HG03342 (cell line): Measurements from ENCODE around the gene KLHL6.
"Not testable (repeated sequence)": the region's sequence is repeated elsewhere in the genome, so short reads cannot be mapped to it uniquely, and the experiment has no call there.

ENCODE experiments used
- ATAC-seq: cut with Tn5 transposase; IDR thresholded peaks from one replicate; pipeline ENCODE4 v1.9.1; 2021; ENCODE audit warnings: mild to moderate bottlenecking, moderate library complexity; ENCODE audit not compliant: unreplicated experiment

KLHL6 gene

DNA sequence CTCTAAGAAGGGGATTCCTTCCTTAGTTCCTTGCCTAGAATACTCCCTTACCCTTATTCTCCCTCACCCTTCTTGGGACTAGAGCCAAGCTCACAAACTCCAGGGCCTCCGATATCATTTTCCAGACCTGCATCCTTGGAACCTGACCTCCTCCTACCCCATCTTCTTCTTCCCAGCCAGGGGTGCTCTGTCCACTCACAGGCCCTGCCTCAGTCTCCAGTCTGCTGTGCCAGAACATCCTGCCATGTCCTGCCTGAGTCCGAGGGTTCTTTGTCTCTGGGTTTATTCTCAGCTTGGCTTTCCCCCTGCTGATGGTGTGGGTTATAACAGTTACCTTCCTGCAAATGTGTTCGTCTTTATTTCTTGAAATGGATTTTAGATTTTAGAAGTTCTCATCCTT is 67.2 kb downstream of the KLHL6 start:
- ATAC-seq, result no peak

DNA sequence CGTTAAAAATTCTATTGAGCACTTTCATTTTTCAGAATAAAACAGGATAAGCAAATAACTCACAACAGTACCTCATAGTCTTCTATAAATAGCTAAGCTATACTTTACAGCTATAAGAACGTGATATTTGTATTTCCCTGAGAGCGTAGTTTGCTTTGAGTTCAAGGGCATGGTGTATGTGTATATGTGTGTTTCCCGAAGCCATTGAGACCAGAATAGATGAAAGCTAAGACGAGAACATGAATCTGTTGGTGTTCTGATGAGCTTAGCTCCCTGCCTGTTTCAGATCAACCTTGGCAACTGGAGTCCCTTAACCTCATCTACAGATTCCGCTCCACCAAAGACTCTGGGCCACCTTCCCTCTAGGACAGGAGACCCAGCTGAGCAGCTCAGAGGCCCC is 67.6 kb downstream of the KLHL6 start:
- ATAC-seq, result no peak

DNA sequence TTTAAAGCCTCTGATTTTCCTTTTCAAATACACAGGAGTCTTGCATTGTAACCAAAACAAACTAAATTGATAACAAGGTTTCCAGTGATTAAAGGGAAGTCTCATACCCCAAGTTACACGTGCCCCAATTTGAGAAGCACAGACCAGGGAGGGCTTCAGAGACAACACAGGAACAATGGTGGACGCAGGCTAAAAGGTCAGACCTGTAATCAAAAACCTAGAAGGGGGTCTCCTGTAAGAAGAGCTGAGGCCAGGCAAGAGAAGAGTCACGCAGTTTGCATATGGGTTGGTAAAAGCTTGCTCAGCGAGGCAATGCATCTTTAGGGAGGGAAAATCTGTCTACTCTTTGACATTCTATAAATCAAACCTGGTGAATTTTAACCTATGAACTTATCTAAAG is 68.5 kb downstream of the KLHL6 start:
- ATAC-seq, result no peak

DNA sequence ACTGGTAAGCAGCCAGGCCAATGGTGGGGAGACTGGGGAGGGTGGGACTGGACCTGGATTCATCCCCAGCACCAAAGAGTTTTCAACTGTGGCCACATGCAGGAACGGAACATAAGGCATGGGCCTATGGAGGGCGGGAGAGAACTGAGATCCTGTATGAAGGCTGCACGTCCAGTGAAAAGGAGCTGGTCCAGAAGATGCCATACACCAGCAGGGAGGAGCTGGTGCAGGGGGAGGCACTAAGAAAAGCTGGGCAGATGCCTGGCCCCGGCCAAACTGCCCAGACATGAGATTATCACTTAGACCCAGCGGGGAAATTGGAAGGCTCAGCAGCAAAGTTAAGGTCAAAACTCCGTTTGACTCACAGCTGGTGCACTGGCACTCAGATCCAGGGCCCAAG is 69.0 kb downstream of the KLHL6 start:
- no peak for ATAC-seq

DNA sequence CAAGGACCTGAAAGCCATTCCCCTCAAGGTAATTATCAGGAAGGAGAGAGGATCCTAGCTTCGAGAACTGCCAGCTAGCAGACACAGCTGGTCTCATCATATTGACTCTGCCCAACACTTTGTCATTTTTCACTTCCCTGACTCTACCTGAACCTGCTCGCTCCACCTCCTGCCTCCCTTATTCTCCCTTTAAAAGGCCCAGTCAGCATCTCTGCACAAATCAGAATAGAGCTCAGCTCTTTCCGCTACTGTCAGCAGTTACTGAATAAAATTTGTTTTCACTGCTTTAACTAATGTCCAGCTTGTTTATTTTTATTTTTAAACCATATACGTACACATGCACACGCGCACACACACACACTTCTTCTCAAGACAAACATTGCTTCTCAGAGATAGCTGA is 69.9 kb downstream of the KLHL6 start:
- ATAC-seq, result no peak

DNA sequence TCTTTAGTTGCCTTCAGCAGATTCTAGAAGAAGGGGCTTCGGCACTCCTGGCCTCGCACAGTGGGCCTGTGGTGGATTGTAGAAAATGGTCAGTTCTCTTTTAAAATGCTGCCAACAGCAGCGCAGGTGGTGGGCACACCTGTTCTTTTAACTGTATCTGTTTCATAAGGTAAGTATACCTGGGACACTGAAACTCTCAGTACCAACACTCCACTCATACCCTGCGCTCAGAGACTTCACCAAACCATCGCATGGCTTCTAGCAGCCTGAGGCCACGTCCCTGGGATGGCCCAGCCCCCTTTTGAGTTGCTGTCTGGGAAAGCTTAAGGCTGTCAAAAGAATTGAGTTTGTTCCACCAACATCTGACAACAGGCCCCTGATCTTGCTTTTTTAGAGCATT is 70.4 kb downstream of the KLHL6 start:
- ATAC-seq, result no peak

DNA sequence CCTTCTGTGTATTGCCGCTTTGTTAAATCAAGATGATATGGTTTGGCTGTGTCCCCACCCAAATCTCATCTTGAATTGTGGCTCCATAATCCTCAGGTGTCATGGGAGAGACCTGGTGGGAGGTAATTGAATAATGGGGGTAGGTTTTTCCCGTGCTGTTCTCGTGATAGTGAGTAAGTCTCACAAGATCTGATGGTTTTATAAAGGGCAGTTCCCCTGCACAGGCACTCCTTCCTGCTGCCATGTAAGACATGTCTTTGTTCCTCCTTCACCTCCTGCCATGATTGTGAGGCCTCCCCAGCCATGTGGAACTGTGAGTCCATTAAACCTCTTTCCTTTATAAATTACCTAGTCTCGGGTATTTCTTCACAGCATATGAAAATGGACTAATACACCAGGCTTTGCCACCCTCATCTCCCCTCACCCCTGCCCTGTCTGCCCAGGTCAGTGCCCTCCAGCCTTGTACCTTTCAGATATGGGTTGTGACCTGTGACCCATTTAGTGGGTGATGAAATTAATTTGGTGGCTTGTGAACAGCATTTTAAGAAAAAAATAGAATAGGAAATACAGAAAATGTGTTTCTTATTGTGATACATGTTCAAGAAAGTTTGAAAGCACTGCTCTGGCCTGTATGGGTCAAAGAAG is 71.0 kb downstream of the KLHL6 start:
- ATAC-seq, result no peak

DNA sequence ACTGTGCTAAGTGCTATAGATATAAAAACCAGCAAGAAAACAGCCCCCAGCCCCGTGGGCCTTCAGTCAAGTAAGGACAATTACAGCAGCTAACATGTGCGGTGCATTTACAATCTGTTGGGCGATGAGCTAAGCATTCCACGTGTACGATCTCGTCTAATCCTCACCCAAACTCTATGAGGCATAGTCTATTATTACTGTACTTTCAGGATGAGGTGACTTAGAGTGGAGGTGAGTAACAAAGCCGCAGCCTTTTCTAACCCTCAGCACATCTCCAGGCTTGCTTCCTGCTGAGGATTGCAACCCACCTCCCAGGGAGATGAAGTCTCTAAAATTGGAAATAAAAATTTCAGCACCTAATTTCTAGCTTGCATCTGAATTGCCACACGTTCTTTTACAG is 73.9 kb downstream of the KLHL6 start:
- no peak for ATAC-seq

DNA sequence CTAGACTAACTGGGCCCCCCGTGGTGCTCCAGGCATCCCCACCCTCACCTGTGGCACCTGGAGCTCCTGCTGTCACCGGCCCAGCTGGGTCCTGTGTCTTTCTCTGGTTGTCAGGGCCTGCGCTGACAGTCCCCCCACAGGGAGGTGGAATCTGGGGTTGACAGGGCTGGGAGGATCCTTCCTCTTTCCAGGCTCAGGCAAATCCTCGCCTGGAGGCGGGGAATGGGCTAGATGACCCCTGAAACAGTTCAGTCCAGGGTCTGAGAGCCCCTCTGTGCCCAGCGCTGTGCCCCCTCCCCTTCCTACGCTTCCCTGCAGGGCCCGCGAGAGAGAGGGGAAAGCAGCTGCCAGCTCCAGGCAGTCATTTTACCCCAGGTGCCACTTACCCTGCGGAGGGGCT is 77.0 kb downstream of the KLHL6 start:
- ATAC-seq, result no peak

DNA sequence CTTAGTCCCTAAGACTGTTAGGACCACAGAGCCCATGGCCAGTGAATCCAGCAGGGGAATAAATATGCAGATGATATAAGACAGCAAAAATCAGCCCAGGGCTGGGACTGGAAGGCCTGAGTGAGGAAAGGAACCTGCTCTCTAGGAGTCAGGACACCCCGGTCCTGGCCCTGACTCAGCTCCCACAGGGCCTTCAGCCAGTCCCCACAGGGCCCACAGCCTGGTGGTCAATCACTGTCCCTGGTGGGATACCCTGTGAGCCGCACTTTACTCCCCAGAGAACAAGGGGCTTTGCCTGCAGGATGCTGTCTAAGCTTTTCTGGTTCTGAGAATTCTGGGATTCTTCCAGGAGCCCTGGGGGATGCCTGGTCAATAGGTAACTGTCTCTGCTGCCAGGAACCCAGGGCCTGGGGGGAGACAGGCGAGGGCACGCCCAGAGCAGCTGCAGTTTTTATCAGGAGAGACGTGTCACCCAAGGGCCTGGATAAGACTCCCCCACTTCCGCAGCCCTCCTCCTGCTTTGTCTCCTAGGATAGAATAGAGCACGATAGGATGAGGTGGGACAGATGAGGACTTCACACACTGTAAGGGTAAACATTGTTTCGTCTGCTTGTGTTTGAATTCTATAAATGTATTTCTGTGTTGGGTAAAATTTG is 77.6 kb downstream of the KLHL6 start:
- ATAC-seq, result no peak

DNA sequence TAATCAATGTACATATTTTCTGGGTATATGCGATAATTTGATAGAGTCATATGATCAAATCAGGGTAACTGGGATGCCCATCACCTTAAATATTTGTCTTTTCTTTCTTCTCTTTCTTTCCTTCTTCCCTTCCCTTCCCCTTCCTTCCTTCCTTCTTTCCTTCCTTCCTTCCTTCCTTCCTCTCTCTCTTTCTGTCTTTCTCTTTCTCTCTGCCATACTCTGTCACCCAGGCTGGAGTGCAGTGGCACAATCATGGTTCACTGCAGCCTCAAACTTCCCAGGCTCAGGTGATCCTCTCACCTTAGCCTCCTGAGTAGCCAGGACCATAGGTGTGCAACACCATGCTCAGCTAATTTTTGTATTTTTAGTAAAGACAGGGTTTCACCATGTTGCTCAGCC is 79.7 kb downstream of the KLHL6 start:
- not testable (repeated sequence) for ATAC-seq

DNA sequence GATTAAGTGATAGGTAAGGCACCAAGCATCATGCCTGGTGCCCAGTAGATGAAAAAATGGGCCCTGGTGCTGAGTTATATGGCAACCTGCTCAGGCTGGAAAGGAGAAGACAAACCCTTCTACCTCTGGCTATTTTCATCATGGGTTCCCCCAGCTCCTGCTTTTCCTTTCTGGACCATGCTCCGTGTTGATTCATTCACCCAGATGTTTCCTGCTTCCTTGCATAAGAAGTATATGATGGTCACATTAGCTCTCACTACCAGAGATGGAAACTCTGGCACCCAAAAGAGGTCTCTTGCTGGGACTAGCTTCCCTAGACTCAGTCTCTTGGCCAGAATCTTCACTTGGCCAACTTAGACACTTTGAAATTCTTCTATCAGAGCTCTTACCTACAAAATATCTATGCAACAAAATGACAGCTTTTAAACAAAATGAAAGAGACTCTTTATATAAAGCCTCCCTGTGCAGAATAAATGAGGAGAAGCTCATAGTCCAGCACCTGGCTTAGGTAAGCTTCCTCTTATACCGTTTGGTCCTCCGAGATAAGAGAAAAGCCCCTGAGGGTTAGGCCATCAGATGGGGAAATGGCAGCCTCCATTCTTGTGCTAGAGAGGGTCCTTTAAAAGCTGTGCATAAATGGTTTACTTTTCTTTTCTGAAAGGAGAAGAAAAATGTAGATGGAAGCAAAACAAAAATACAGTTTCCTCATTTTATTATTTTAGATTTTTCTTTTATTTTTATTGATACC is 80.3 kb downstream of the KLHL6 start:
- ATAC-seq, result no peak

DNA sequence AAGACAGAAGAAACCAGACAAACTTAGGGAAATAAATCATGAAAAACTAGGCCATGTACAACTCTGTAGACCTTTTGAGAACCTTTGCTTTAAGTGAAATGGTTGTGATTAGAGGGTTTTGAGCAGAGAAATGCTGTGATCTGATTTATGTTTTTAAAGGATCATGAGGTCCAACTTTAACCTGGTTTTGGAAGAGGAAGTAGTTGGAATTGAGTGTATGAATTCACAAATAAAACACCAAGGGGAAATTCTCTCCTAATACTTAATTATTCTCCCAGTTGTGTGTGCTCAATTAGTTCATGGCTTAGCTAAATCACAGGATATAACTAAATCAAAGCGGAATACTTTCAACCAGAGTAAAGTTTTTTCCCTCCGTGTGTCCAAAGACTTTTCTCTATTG is 81.5 kb downstream of the KLHL6 start:
- no peak for ATAC-seq

DNA sequence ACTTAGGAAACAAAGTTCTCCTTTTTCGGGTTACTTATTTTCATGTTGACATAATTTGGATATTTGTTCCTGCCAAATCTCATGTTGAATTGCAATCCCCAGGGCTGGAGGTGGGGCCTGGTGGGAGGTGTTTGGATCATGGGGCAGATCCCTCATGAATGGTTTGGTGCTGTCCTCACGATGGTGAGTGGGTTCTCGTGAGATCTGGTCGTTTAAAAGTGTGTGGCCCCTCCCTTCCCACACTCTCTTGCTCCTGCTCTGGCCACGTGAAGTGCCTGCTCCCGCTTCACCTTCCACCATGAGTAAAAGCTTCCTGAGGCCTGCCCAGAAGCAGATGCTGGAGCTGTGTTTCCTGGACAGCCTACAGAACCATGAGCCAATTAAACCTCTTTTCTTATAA is 83.4 kb downstream of the KLHL6 start:
- ATAC-seq, result no peak

DNA sequence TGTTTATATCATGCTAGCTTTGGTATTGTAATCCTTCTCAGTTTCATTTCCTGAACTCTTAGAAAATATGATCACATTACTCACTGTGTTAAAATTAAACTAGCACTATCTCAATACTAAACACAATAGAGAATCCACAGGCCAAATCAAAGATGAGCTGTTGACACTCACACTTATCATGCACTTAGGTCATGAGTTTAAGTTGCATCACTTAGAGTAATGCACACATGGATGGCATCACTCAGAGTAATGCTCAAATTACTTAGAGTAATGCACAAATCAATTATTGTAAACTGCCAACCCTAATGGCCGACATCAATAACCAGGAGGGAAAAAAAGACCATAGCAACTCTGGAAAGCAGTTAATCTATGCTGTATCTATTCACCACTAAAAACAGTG is 87.1 kb downstream of the KLHL6 start:
- ATAC-seq, result no peak

DNA sequence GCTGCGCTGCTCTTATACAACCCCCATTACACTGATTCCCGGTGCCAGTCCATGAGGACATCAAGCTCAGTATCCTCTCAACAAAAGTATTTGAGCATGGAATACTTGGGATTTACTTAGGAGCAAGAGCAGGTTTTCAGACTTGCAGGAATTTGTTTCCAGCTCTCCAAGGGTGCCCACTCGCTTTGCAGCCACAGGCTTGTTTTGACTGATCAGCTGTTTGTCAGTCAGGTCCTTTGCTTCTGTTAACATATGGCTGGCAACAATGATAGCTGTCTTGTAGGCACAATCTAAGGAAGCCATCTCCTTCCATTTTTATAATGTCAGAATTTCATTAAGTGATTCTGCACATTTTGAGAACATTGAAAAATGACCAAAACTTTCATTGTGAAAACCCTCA is 88.9 kb downstream of the KLHL6 start:
- no peak for ATAC-seq

DNA sequence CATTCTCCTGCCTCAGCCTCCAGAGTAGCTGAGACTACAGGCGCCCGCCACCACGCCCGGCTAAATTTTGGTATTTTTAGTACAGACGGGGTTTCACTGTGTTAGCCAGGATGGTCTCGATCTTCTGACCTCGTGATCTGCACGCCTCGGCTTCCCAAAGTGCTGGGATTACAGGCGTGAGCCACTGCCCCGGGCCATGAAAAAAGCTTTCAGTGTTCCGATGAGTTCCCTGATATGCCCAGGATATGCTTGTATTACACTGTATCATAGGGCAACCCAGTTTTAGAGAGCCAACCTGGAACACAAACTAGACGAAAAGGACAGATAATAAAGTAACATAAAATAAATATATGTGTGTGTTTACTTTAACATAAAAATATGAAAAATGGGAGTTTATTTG is 89.8 kb downstream of the KLHL6 start:
- ATAC-seq, result not testable (repeated sequence)

DNA sequence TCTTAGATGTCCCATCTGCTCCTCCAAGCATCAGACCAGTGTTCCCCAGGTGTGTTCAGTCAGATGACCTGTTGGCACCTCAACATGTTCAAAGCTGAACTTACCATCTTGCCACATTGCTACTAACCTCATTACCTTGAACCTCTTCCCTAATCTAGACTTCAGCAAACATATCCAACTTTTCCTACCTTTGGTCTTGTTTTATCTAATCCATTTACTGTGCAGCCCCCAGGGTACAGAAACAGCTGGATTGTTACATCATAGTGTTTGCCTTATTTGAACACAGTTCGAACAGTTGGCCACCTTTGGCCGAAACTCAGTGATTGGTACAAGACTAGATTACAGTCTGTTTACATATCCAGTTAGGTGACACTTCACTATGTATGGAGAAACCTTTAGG is 91.0 kb downstream of the KLHL6 start:
- no peak for ATAC-seq

DNA sequence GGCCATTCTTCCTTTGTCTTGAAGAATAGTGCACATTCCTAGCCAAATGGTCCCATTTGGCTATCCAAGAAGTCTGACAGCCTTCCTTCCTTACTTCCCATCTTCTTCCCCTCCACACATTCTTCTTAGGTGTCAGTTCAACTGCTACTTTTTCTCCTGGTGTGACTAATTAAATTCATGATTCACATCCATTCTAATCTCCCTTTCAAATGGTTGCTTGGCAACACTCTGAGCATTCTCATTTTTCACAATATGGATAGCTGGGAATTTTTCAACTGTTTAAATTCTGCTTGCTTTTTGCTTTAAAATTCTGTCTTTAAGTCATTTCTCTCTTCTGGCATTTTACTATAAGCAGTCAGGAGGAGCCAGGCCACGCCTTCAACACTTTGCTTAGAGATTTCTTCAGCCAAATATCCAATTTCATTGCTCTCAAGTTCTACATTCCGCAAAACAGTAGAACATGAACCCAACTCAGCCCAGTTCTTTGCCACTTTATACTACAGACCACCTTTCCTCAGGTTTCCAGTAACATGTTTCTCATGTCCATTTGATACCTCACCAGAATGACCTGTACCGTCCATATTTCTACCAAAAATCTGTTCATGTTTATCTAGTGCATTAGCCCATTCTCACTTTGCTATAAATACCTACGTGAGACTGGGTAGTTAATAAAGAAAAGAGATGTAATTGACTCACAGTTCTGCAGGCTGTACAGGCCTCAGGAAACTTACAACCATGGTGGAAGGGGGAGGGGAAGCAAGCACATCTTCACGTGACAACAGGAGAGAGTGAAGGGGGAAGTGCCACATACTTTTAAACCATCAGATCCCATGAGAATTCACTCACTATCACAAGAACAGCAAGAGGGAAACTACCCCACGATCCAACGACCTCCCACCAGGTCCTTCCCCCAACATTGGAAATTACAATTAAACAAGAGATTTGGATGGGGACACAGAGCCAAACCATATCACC is 95.1 kb downstream of the KLHL6 start:
- ATAC-seq, result no peak

DNA sequence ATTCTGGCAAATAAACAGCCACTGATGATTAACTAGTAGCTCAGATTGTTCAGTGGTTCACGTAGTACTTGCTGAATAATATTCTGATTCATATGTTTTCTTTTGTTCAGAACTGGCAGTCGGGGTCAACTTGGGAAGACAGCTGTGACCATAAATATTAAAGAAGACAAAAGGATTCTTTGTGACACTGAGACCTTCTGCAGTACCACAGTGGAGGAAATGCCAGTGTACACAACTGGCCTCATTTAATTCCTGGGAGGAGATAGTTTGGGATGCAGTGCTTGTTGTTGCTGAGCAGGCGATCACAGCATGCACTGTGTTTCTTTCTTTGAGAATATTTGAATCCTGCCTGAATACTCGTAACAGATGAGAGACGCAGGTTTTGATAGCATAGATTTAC is 100.4 kb downstream of the KLHL6 start:
- ATAC-seq, result no peak

DNA sequence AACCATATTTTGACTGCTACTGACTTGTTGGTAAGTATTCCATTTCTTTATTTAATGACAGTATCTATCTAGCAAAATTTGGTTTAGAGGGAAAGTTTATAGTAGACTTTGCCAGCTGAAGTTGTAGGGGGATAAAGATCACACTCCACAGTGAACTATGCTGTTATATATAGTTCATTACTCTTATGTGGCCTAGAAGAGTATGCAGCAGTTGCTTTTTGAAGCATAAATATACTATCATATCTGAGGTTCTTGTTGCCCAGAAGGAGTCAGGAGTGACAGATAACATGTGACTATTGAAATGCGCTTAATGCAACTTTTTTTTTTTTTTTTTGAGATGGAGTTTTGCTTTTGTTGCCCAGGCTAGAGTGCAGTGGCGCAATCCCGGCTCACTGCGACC is 101.4 kb downstream of the KLHL6 start:
- ATAC-seq, result no peak
